Kidney epithelial cell (primary cell): ENCODE results near the gene FLNB. TPM values are rescaled to one million over a fixed set of nuclear protein-coding genes. Genes with fewer than 3 reads are reported as not detected.

Experiments
- DNase-seq: peaks from one replicate; pipeline ENCODE4 v3.0.0-alpha.2; 2010; ENCODE audit warnings: low read depth
- H3K27me3 ChIP-seq: 2 replicates; pipeline ENCODE4 v1.6.0; 2011; ENCODE audit warnings: low read length; ENCODE audit not compliant: control insufficient read depth, insufficient read depth
- H3K36me3 ChIP-seq: 2 replicates; pipeline ENCODE4 v1.5.1; 2011; ENCODE audit warnings: low read length; ENCODE audit not compliant: control insufficient read depth, insufficient read depth
- H3K4me3 ChIP-seq: 2 replicates; pipeline ENCODE4 v1.5.1; 2011; ENCODE audit warnings: low read depth, mild to moderate bottlenecking, control low read depth, low read length
- total RNA-seq: library from RNA; depleted of rRNA; stranded (reverse); fragments of >200 nt; gene quantifications from 2 replicates; pipeline ENCODE4 v1.2.3, GENCODE V29; 2015
- TF ChIP-seq, protein P1 (sequence below): IDR thresholded peaks from 2 replicates; pipeline ENCODE4 v1.5.1; 2011; ENCODE audit warnings: mild to moderate bottlenecking, moderate library complexity, low read length, control low read depth, inconsistent platforms; ENCODE audit not compliant: insufficient read depth, poor library complexity, severe bottlenecking

Gene FLNB
- total RNA-seq, 1 donor from 2014 or later = 536 TPM

DNA sequence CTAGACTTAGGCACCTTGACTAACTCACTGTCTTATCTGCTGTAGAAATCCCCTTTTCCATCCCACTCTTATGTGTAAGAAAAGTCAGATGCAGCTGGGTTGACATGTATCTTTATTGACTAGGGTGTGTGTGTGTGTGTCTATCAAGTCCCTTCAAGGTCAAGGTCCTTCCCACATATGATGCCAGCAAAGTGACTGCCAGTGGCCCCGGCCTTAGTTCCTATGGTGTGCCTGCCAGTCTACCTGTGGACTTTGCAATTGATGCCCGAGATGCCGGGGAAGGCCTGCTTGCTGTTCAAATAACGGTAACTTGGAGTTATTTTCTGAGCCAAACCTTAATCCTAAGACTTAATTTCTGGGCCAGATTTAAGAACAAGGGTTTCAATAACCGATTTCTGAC is 126.2 kb downstream of the FLNB start:
- no peak overlapping the region for H3K4me3 ChIP-seq
- H3K27me3 ChIP-seq = no peaks in the 10 kb centered on the region
- TF ChIP-seq, protein P1, sequence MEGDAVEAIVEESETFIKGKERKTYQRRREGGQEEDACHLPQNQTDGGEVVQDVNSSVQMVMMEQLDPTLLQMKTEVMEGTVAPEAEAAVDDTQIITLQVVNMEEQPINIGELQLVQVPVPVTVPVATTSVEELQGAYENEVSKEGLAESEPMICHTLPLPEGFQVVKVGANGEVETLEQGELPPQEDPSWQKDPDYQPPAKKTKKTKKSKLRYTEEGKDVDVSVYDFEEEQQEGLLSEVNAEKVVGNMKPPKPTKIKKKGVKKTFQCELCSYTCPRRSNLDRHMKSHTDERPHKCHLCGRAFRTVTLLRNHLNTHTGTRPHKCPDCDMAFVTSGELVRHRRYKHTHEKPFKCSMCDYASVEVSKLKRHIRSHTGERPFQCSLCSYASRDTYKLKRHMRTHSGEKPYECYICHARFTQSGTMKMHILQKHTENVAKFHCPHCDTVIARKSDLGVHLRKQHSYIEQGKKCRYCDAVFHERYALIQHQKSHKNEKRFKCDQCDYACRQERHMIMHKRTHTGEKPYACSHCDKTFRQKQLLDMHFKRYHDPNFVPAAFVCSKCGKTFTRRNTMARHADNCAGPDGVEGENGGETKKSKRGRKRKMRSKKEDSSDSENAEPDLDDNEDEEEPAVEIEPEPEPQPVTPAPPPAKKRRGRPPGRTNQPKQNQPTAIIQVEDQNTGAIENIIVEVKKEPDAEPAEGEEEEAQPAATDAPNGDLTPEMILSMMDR = no peak
- DNase-seq = no peak
- H3K36me3 ChIP-seq = peaks cover 3% of the 10 kb centered on the region

GRCh38 chr3:58135712-58136543 is 127.7 kb downstream of the FLNB start:
- Histone ChIP-seq H3K27me3 (no peaks in the 10 kb centered on the region), H3K4me3 (no peak overlapping the region), H3K36me3 (peaks cover 3% of the 10 kb centered on the region)
- TF ChIP-seq, protein P1 = no peak
- DNase-seq = no peak

GRCh38 chr3:58137306-58137705 is 129.1 kb downstream of the FLNB start:
- Histone ChIP-seq H3K36me3 (peaks cover 4% of the 10 kb centered on the region), H3K27me3 (no peaks in the 10 kb centered on the region), H3K4me3 (no peak overlapping the region)
- TF ChIP-seq, protein P1 = no peak
- DNase-seq = no peak

DNA sequence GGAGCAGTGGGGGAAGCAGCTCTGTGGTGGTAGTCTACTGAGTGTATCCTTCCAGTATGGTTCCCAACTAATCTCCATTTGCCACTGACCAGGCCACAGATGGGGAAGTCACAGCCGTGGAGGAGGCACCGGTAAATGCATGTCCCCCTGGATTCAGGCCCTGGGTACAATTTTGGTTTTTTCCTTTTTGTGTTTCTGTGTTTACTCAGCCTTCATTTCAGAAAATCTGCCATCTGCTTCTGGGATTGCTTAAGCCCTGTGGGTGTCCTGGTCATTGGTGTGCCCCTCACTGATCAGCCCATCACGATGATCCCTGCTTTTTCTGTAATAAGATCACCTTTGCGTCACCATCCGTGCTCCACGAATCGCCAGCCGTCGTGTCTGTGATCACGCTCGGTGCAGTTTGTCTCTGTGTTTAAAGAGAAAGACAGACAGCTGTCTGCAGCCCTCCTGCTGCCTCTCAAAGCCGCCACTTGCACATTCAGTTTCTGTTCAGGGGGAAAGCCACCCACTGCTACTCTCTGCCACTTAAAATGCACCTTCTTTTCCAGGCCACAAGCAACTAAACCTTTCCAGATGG is 133.6 kb downstream of the FLNB start:
- no peak for DNase-seq
- Histone ChIP-seq H3K4me3 (no peak overlapping the region), H3K27me3 (no peaks in the 10 kb centered on the region), H3K36me3 (peaks cover 9% of the 10 kb centered on the region)
- TF ChIP-seq, protein P1 = no peak

- DNase-seq = no peak
- TF ChIP-seq, protein P1 = no peak
- Histone ChIP-seq H3K36me3 (peaks cover 8% of the 10 kb centered on the region), H3K4me3 (no peak overlapping the region), H3K27me3 (no peaks in the 10 kb centered on the region)
Observed at GRCh38 chr3:58143417-58144055, 135.3 kb downstream of the FLNB start.
